Vagina (tissue), 2 donors: Measurements from ENCODE around the gene RBM46.

ENCODE experiments used
- POLR2A ChIP-seq, 2 donors: fragments of 450-650 bp; IDR thresholded peaks; one replicate each; pipeline ENCODE4 v1.6.1; 2017; ENCODE audit warnings: antibody characterized with exemption in 2 of 2, mild to moderate bottlenecking in 2 of 2, moderate library complexity in 2 of 2
- POLR2AphosphoS5 ChIP-seq, 2 donors: sonication (generic); formaldehyde crosslinking; IDR thresholded peaks; one replicate each; pipeline ENCODE4 v1.9.0; 2017; ENCODE audit warnings: antibody characterized with exemption in 2 of 2, mild to moderate bottlenecking in 2 of 2, low read depth in 1 of 2; ENCODE audit not compliant: insufficient read depth in 1 of 2
- TF ChIP-seq, protein P1 (sequence below), 3 experiments: fragments of 450-650 bp in 2 of 3; fragments of 200-600 bp in 1 of 3; sonication (generic) in 1 of 3; IDR thresholded peaks; one replicate each; pipeline ENCODE4 v1.5.1; 2017 to 2019; ENCODE audit warnings: antibody characterized with exemption in 3 of 3, mild to moderate bottlenecking in 2 of 3, moderate library complexity in 2 of 3

- TF ChIP-seq POLR2A (IDR thresholded peaks at IDR 0.05), result no peak
- TF ChIP-seq, protein P1, sequence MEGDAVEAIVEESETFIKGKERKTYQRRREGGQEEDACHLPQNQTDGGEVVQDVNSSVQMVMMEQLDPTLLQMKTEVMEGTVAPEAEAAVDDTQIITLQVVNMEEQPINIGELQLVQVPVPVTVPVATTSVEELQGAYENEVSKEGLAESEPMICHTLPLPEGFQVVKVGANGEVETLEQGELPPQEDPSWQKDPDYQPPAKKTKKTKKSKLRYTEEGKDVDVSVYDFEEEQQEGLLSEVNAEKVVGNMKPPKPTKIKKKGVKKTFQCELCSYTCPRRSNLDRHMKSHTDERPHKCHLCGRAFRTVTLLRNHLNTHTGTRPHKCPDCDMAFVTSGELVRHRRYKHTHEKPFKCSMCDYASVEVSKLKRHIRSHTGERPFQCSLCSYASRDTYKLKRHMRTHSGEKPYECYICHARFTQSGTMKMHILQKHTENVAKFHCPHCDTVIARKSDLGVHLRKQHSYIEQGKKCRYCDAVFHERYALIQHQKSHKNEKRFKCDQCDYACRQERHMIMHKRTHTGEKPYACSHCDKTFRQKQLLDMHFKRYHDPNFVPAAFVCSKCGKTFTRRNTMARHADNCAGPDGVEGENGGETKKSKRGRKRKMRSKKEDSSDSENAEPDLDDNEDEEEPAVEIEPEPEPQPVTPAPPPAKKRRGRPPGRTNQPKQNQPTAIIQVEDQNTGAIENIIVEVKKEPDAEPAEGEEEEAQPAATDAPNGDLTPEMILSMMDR (IDR thresholded peaks at IDR 0.05), result no peak
- no peak for TF ChIP-seq POLR2AphosphoS5 (IDR thresholded peaks at IDR 0.05; ENCODE audit: insufficient read depth in 1 of 2, low read depth in 1 of 2)
Observed at GRCh38 chr4:154838694-154839093, 57.6 kb downstream of the RBM46 start.
